IPS-15b (cell line): ENCODE measurements around the gene SPTY2D1.
"Not testable (repeated sequence)": the region's sequence is repeated elsewhere in the genome, so short reads cannot be mapped to it uniquely, and the experiment has no call there.

ENCODE experiments used
- H3K27me3 ChIP-seq: one replicate; pipeline ENCODE4 v1.6.1; 2013; ENCODE audit warnings: low read length; ENCODE audit not compliant: control insufficient read depth, insufficient read depth
- H3K36me3 ChIP-seq: one replicate; pipeline ENCODE4 v1.6.1; 2013; ENCODE audit warnings: low read length; ENCODE audit not compliant: control insufficient read depth, insufficient read depth
- H3K4me1 ChIP-seq: one replicate; pipeline ENCODE4 v1.6.1; 2013; ENCODE audit warnings: mild to moderate bottlenecking, low read length; ENCODE audit not compliant: control insufficient read depth, insufficient read depth
- H3K4me3 ChIP-seq: one replicate; pipeline ENCODE4 v1.5.1; 2013; ENCODE audit warnings: low read depth, low read length
- H3K9ac ChIP-seq: one replicate; pipeline ENCODE4 v1.6.1; 2013; ENCODE audit warnings: low read depth, mild to moderate bottlenecking, low read length
- H3K9me3 ChIP-seq: one replicate; pipeline ENCODE4 v1.6.1; 2013; ENCODE audit warnings: mild to moderate bottlenecking, low read length; ENCODE audit not compliant: control insufficient read depth, insufficient read depth

Gene SPTY2D1

DNA sequence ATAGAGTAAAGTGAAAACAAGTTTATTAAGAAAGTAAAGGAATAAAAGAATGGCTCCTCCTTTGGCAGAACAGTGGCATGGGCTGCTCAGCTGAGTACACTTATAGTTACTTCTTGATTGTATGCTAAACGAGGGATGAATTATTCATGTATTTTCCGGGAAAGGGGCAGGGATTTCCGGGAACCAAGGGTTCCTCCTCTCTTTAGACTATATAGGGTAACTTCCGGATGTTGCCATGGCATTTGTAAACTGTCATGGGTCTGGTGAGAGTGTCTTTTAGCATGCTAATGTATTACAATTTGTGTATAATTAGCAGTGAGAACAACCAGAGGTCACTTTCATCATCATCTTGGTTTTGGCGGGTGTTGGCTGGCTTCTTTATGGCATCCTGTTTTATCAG, 23.5 kb upstream of the SPTY2D1 start:
- Histone ChIP-seq H3K4me1 (no peaks in the 10 kb centered on the region), H3K4me3 (no peak overlapping the region), H3K27me3 (no peaks in the 10 kb centered on the region), H3K9me3 (peaks cover 5% of the 10 kb centered on the region), H3K36me3 (no peaks in the 10 kb centered on the region), H3K9ac (no peak overlapping the region)

DNA sequence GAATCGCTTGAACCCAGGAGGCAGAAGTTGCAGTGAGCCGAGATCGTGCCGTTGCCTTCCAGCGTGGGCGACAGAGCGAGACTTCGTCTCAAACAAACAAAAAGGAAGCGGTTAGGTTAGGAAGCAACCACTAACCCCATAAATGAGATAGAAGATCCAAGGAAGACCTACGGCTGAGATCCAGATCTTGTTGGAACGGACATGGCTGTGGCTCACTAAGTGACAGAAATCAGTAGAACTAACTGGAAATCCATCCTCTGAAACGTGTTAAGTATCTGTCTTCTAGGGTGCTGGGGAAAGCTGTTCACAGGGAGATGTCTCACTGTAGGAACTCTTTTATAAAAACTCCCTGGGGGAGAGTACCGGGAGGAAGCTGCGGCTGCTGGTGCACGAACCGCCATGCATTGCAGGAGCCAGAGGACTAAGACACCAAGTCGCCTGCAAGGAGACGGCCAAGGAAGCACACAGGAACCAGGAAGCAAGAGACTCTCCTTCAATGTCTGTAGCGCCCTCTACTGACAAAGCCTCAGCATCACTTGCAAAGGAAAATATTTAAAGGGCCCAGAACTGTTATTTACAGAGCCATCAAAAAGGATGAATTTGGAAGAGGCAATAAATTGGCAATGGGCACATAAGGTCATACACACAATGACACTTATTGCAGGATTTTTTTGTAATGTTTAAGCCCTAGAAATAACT, 16.9 kb upstream of the SPTY2D1 start:
- no peak overlapping the region for H3K9ac ChIP-seq
- peak overlapping the region; percentile 33 for H3K4me3 ChIP-seq
- no peaks in the 10 kb centered on the region for H3K9me3 ChIP-seq
- no peaks in the 10 kb centered on the region for H3K27me3 ChIP-seq
- no peaks in the 10 kb centered on the region for H3K4me1 ChIP-seq
- no peaks in the 10 kb centered on the region for H3K36me3 ChIP-seq

DNA sequence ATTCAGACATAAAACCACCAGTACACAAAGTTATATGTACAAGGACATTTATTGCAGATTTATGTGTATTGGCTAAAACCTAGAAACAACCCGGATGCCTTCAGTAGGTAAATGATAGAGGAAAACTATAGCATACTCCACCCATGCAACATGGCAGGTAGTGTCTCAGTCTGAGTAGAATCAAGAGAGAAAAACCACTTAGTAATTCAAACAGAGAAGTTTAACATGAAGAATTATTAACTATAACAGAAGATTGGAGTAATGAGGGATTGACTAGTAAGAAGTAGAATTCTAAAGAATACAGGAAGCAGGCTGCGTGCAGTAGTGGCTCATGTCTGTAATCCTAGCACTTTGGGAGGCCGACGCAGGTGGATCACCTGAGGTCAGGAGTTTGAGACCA, 16.2 kb upstream of the SPTY2D1 start:
- Histone ChIP-seq H3K4me1 (no peaks in the 10 kb centered on the region), H3K36me3 (no peaks in the 10 kb centered on the region), H3K27me3 (no peaks in the 10 kb centered on the region), H3K9ac (no peak overlapping the region), H3K4me3 (no peak overlapping the region), H3K9me3 (no peaks in the 10 kb centered on the region)

DNA sequence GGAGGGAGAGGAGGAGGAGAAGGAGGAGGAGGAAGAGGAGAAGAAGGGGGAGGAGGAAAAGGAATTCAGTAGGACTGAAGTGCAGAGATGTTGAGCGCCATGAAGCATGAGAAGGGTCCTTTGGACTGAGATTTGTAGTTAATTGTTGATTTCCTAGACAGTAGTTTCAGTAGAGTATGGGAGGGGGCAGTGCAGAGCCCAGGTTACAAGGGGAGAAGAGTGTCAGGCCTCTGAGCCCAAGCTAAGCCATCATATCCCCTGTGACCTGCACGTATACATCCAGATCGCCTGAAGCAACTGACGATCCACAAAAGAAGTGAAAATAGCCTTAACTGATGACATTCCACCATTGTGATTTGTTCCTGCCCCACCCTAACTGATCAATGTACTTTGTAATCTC, 8.9 kb upstream of the SPTY2D1 start:
- not testable (repeated sequence) for H3K4me3 ChIP-seq, H3K9ac ChIP-seq, H3K4me1 ChIP-seq, H3K36me3 ChIP-seq, H3K27me3 ChIP-seq, H3K9me3 ChIP-seq

GRCh38 chr11:18641677-18642076, 7.5 kb upstream of the SPTY2D1 start:
- no peaks in the 10 kb centered on the region for H3K36me3 ChIP-seq
- H3K9me3 ChIP-seq = no peaks in the 10 kb centered on the region
- no peaks in the 10 kb centered on the region for H3K27me3 ChIP-seq
- no peaks in the 10 kb centered on the region for H3K4me1 ChIP-seq
- no peak overlapping the region for H3K9ac ChIP-seq
- H3K4me3 ChIP-seq = no peak overlapping the region

GRCh38 chr11:18633256-18634139, 644 bp downstream of the SPTY2D1 start:
- Histone ChIP-seq H3K27me3 (no peaks in the 10 kb centered on the region), H3K9ac (peak overlapping the region; percentile 73), H3K4me1 (no peaks in the 10 kb centered on the region), H3K9me3 (no peaks in the 10 kb centered on the region), H3K36me3 (no peaks in the 10 kb centered on the region), H3K4me3 (peak overlapping the region; percentile 83)

DNA sequence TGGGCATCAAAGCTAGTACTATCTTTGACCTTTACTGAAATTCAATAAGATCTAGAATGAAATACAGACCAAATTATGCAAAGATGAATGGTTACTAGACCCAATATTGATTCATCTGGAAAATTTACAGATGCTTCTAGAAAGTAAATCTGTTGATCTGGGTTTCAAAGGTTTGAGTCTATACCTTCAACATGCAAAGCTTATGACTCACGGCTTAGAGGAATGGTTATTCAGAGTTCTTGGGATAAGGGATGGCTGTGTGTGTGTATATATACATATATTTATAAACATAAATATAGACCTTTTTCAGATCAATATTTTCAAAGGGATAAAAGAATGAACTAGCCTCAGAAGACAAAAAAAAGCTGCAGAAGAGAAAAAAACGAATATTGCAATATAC, 1.3 kb downstream of the SPTY2D1 start:
- Histone ChIP-seq H3K9me3 (no peaks in the 10 kb centered on the region), H3K4me1 (no peaks in the 10 kb centered on the region), H3K27me3 (no peaks in the 10 kb centered on the region), H3K9ac (no peak overlapping the region), H3K4me3 (peak overlapping the region; percentile 83), H3K36me3 (no peaks in the 10 kb centered on the region)

GRCh38 chr11:18624161-18624560, 10.0 kb downstream of the SPTY2D1 start:
- no peak overlapping the region for H3K9ac ChIP-seq
- H3K27me3 ChIP-seq = no peaks in the 10 kb centered on the region
- no peak overlapping the region for H3K4me3 ChIP-seq
- no peaks in the 10 kb centered on the region for H3K4me1 ChIP-seq
- no peaks in the 10 kb centered on the region for H3K36me3 ChIP-seq
- no peaks in the 10 kb centered on the region for H3K9me3 ChIP-seq

- Histone ChIP-seq H3K9me3 (no peaks in the 10 kb centered on the region), H3K36me3 (no peaks in the 10 kb centered on the region), H3K4me3 (no peak overlapping the region), H3K27me3 (no peaks in the 10 kb centered on the region), H3K9ac (no peak overlapping the region), H3K4me1 (no peaks in the 10 kb centered on the region)
These were observed 10.4 kb downstream of the SPTY2D1 start for GRCh38 chr11:18623707-18624106.

DNA sequence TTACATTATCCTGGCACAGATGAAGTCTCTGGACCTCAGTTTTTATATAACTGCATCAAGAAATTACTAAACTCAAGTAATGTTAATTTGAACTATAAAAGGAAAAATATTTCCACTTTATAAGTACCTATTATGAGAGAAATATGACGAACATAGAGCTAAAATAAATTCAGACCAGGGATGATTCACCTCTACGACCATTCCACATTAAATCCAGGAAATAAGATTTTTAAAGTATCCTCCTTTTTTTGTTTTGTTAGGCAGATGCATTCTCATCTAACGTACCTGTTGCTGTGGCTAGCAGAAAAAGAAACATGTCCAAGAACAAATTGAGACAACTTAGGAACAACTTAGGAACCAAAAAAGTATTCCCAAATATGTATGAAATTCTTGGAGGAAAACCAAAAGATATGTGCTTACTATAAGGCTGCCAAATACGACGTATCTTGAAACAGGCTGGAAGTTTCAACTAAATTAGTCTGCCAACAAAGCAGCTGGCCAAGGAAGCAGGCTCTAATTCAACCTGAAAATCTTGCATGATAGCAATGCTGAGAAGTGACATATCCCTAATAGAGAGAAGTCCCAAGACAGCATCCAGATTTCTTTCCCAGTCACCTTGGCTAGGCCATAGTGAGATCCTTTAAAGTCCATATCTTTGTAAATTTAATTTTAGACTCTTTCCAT, 15.7 kb downstream of the SPTY2D1 start:
- no peaks in the 10 kb centered on the region for H3K9me3 ChIP-seq
- no peaks in the 10 kb centered on the region for H3K4me1 ChIP-seq
- H3K27me3 ChIP-seq = no peaks in the 10 kb centered on the region
- no peak overlapping the region for H3K4me3 ChIP-seq
- no peak overlapping the region for H3K9ac ChIP-seq
- peaks cover 13% of the 10 kb centered on the region for H3K36me3 ChIP-seq

DNA sequence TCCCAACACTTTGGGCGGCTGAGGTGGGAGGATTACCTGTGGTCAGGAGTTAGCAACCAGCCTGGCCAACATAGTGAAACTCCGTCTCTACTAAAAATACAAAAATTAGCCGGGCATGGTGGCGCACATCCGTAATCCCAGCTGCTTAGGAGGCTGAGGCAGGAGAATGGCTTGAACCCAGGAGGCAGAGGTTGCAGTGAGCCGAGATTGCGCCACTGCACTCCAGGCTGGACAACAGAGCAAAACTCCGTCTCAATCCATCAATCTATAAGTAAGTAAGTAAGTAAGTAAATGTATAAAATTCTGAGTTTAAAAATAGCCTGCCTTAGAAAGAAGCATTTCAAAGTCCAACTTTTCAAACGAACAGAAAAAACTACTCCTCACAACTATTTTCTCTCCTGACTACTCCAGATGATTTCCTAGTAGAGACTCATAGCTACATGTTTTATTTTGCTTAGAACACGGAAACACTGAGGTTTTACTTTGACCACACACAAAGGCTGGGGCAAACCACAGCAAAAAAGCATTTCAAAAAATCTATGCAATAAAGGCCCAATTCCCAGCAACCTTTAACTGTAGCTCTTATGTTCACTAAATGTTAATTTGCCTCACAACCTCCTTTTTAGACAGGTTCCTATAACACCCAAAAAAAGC, 16.3 kb downstream of the SPTY2D1 start:
- Histone ChIP-seq H3K9ac (no peak overlapping the region), H3K4me3 (no peak overlapping the region), H3K36me3 (peaks cover 13% of the 10 kb centered on the region), H3K27me3 (no peaks in the 10 kb centered on the region), H3K9me3 (no peaks in the 10 kb centered on the region), H3K4me1 (no peaks in the 10 kb centered on the region)
